HepG2 (cell line): ENCODE results near the gene CEP20.

Experiments
- ZNF274 ChIP-seq: sonication (generic); formaldehyde crosslinking; IDR thresholded peaks from 2 replicates; pipeline ENCODE4 v1.5.1; 2020; ENCODE audit warnings: mild to moderate bottlenecking, missing genetic modification reagents
- ZNF276 ChIP-seq: sonication (generic); formaldehyde crosslinking; IDR thresholded peaks from 2 replicates; pipeline ENCODE4 v1.4.0; 2020; ENCODE audit warnings: mild to moderate bottlenecking, low read depth, missing genetic modification reagents

- TF ChIP-seq ZNF274 (CRISPR knock-in tag) (no peak), ZNF276 (no peak)
Measured at GRCh38 chr16:15906439-15906838, 18.0 kb upstream of the CEP20 start.
